Esophagus mucosa (tissue), 1 donor: Measurements from ENCODE around the gene PRDX6. TPM values are rescaled to one million over a fixed set of nuclear protein-coding genes. Genes with fewer than 3 reads are reported as not detected.
"Not testable (repeated sequence)": the region's sequence is repeated elsewhere in the genome, so short reads cannot be mapped to it uniquely, and the experiment has no call there.

ENCODE experiments used
- ATAC-seq: fragments of 200-7000 bp; cut with Tn5 transposase; one replicate; pipeline ENCODE4 v1.9.1; 2020
- total RNA-seq: library from RNA; stranded (reverse); gene quantifications from one replicate; pipeline ENCODE4 v1.2.4, GENCODE V29; 2023
- donor health status: DM: yes; HTN: yes; CAD: no.

The PRDX6 gene
- total RNA-seq, 1 donor from 2014 or later = 161 TPM

GRCh38 chr1:173469656-173470055 is 7.5 kb upstream of the PRDX6 start:
- ATAC-seq = peak; percentile 51

DNA sequence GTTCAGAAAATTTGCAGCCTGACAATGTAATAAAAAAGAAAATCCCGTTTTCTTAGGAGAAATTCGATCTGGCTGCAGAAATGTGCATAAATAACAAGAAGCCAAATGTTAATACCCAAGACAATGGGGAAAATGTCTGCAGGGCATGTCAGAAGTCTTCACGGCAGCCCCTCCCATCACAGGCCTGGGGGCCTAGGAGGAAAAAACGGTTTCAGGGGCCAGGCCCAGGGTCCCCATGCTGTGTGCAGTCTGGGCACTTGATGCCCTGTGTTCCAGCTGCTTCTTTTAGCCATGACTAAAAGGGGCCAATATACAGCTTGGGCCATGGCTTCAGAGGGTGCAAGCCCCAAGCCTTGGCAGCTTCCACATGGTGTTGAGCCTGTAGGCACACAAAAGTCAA is 6.5 kb upstream of the PRDX6 start:
- ATAC-seq = no peak

GRCh38 chr1:173473599-173474011 is 3.5 kb upstream of the PRDX6 start:
- no peak for ATAC-seq

DNA sequence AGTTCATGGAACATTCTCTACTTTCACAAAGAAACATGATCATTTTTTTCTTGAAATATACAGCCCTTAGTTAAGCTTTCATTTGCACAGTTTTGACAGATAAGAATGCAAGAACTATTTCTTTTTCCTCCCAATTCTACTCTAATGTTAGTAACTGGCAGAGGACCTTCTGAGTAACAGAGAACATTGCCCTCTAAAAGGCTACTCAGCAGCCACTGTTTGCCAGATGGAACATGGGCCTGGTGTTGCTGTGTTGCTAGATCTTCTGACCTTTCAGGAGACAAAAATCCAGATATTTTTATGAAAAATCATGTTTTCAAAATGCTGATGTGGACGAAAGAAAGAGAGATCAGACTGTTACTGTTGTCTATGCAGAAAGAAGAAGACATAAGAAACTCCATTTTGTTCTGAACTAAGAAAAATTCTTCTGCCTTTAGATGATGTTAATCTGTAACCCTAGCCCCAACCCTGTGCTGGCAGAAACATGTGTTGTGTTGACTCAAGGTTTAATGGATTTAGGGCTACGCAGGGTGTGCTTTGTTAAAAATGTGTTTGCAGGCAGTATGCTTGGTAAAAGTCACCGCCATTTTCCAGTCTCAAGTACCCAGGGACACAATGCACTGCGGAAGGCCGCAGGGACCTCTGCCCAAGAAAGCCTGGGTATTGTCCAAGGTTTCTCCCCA is 2.9 kb upstream of the PRDX6 start:
- no peak for ATAC-seq

DNA sequence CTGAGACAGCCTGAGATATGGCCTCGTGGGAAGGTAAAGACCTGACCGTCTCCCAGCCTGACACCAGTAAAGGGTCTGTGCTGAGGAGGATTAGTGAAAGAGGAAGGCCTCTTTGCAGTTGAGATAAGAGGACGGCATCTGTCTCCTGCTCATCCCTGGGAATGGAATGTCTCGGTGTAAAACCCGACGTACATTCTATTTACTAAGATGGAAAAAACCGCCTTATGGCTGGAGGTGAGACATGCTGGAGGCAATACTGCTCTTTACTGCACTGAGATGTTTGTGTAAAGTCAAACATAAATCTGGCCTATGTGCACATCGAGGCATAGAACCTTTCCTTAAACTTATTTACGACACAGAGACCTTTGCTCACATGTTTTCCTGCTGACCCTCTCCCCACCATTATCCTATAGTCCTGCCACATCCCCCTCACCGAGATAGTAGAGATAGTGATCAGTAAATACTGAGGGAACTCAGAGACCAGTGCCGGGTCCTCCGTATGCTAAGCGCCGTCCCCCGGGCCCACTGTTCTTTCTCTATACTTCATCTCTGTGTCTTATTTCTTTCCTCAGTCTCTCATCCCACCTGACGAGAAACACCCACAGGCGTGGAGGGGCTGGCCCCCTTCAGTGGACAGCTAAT is 2.2 kb upstream of the PRDX6 start:
- not testable (repeated sequence) for ATAC-seq

GRCh38 chr1:173475564-173476196 is 1.5 kb upstream of the PRDX6 start:
- ATAC-seq = peak; percentile 50

- ATAC-seq = no peak
Measured at GRCh38 chr1:173476197-173476664, 904 bp upstream of the PRDX6 start.

GRCh38 chr1:173476665-173477285 is 360 bp upstream of the PRDX6 start:
- ATAC-seq = peak; percentile 95

DNA sequence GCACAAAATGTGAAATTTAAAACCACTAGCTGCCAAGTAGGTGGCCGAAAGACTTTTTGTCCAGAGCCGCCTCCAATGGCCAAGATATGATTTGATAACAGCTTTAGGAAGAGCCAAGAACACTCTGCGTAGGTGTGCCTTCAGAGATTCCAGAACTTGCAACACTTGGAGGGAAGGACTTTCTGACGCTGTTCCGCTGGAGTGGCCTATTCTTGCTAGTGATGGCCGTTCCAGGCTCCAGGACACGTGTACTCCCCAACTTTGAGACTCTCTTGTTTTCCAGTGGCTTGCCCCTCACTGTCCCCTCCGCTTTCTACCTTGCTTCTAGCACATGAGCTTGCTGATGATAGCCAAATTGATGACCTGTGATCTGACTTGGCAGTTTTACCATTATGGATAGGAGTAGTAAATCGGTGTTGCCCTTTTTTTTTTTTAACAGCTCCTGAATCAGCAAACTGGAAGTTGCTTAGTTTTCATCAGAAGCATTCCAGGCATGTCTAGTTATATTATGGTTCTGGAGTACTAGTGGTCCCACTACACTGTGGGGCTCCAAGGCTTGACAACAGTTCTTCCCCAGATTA is 1.0 kb downstream of the PRDX6 start:
- peak; percentile 42 for ATAC-seq

- no peak for ATAC-seq
Measured at GRCh38 chr1:173479649-173480048, 2.5 kb downstream of the PRDX6 start.

DNA sequence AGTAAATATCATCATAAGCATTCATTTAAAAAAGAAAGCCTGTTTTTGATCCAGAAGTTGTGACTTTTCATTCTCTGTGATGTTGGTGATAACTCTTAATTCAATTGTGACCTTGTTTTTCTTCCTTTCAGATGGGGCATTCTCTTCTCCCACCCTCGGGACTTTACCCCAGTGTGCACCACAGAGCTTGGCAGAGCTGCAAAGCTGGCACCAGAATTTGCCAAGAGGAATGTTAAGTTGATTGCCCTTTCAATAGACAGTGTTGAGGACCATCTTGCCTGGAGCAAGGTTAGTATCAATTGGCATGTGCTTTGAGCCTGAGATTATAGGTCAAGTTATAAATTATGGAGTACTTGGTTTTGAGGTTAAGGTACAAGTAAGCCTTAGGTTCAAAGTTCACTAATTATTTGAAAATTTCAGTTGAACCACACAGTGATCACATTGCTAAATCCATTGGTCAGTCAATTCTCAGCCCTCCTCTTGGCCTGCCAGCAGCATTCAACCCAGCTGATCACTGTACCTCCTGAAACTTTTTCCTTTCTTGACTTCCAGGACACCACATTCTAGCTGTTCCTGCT is 4.1 kb downstream of the PRDX6 start:
- no peak for ATAC-seq

- no peak for ATAC-seq
Measured at GRCh38 chr1:173482683-173483082, 5.5 kb downstream of the PRDX6 start.

GRCh38 chr1:173484276-173484675 is 7.1 kb downstream of the PRDX6 start:
- no peak for ATAC-seq

GRCh38 chr1:173485401-173485800 is 8.3 kb downstream of the PRDX6 start:
- ATAC-seq = no peak

DNA sequence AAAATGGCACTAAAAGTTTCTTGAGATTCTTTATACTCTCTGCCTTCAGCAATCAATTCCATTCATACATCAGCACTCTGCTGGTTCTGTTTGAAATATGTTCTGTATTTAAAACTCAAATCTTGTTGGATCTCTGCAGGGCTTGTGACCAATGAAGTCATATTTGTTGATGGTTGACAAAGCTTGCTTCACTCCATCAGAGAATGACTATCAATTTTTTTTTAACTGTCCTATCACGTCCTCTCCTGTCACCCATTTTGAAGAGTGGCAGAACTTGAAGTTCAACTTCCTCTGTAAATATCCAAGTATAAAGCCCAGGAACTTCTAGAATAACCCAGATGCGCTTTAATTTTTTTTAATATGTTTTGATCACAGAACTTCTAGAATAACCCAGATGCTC is 10.9 kb downstream of the PRDX6 start:
- peak; percentile 14 for ATAC-seq

DNA sequence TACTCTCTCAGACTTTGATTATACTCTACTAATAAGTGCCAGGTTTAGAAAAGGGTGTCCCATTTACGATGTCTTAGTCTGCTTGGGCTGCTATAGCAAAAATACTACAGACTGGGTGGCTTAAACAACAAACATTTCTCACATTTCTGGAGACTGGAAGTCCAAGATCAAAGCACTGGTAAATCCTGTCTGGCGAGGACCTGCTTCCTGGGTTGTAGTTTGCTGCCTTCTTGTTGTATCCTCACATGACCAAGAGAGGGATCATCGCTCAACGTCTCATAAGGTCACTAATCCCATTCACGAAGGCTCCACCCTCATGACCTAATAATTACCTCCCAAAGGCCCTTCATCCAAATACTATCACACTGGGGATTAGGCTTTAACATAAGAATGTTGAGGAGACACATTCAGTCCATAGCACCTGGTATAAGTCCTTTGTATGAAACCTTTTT is 12.0 kb downstream of the PRDX6 start:
- peak; percentile 94 for ATAC-seq

DNA sequence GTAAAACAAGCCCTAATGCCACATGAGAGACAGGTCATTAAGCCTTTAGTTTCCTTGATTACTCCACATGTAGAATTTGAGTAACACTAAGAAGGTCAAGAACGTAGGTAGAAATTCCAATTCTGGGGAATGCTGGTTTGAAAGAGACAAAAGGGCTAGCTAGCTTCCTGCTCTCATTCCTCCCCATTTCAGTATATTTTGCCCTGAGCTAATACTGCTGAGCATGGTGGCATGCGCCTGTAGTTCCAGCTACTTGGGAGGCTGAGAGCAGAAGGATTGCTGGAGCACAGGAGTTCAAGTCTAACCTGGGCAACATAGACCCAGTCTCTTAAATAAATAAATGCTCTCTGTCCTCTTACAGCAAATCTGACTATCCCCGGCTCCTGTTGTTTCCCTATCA is 12.8 kb downstream of the PRDX6 start:
- no peak for ATAC-seq

GRCh38 chr1:173491508-173491907 is 14.4 kb downstream of the PRDX6 start:
- no peak for ATAC-seq

- not testable (repeated sequence) for ATAC-seq
Measured at GRCh38 chr1:173493125-173493524, 16.0 kb downstream of the PRDX6 start.

GRCh38 chr1:173495609-173496267 is 18.6 kb downstream of the PRDX6 start:
- ATAC-seq = no peak

DNA sequence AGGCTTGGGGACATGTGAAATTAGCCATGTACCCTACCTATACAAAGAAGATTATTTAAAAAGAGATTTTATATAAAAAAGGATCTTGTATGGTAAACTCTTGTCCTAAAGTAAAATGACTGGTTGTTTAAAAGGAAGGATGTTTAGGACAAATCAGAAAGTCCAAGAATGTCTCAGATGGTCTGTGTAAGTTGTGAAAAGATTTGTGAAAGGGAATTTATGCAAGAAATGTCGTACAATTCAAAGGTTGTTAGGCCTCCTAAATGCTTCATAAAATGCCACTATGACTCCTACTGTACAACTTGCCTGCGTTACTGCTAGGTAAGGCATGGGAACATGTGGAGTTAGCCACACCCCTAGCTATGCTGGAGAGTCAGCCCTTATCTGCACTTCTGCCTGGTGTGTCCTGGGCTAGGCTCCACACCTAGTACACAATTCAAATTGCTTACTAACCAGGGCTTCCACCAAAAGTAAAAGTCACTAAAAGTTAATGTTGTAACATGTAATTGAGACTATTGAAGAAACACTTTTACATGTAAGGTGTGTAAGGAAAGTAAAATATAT is 19.7 kb downstream of the PRDX6 start:
- no peak for ATAC-seq

- ATAC-seq = no peak
Measured at GRCh38 chr1:173499729-173500128, 22.6 kb downstream of the PRDX6 start.
